Measurements from ENCODE around the gene SLC6A18. TPM values are rescaled to one million over a fixed set of nuclear protein-coding genes. Genes with fewer than 3 reads are reported as not detected.

SLC6A18 gene
- total and polyA plus RNA-seq, 2 of the 13 experiments (the other 11 are each of a cell fraction or from before 2014, with no cell fraction given) = not detected

- TF ChIP-seq NCOA1 (CRISPR knock-in tag; IDR thresholded peaks at IDR 0.05) (no peak), ZNF850 (CRISPR knock-in tag; conservative IDR thresholded peaks at IDR 0.05) (no peak), ZNF572 (CRISPR knock-in tag; IDR thresholded peaks at IDR 0.05) (no peak), ATRX (CRISPR knock-in tag; IDR thresholded peaks at IDR 0.05; ENCODE audit: borderline replicate concordance) (no peak), ZNF333 (CRISPR knock-in tag; IDR thresholded peaks at IDR 0.05; ENCODE audit: borderline replicate concordance) (no peak), MNT (IDR thresholded peaks at IDR 0.05) (no peak), THAP7 (CRISPR knock-in tag; IDR thresholded peaks at IDR 0.05) (no peak), TOPORS (CRISPR knock-in tag; IDR thresholded peaks at IDR 0.05) (no peak), FOXM1 (CRISPR knock-in tag; IDR thresholded peaks at IDR 0.05) (no peak), SRSF1 (optimal IDR thresholded peaks at IDR 0.05; ENCODE audit: low read depth, low read length) (no peak)
These were observed 14.5 kb downstream of the SLC6A18 start (continued) for GRCh38 chr5:1239505-1240251.

Data from HepG2 (cell line).